ENCODE data around the gene ZNF280B. TPM values are rescaled to one million over a fixed set of nuclear protein-coding genes. Genes with fewer than 3 reads are reported as not detected.

The ZNF280B gene
- total RNA-seq, 1 experiment from 2014 or later = 0.66 TPM

DNA sequence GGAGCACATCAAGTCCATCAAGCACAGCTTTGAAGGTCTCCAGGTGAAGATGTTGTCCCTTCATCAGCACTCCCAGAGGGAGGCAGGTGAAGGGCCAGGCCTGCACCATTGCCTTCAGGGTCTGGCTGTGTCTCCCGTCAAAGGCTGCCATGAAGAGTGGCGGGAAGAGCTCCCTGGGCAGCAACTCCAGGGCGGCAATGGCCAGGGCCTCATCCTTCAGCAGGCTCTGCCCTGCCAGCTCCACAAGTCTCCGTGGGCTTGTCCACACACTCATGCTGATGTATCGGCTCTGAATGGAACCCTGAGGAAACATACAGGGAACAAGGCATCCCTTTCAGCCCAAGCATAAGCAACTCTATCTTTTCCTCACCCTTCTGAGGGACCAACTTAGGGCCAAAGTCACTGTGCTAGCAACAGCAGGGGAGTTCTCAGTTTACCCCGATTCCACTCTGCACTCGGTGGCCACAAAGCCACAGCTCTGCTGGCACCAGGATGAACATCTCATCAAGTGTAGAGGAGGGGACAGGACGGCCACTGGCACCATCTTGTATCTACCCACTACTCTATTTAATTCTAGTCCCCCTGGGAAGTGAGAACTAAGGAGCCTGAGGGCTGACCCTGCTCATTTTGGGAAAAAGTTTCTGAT is 42.4 kb upstream of the ZNF280B start:
- intact Hi-C loops (cut with micrococcal nuclease) = no loop called here
- CTCF ChIA-PET = no interaction called here
- no peak for TF ChIP-seq EZH2 (IDR thresholded peaks at IDR 0.05; ENCODE audit: low read length, unreplicated experiment)
- no peak for TF ChIP-seq CTCF (conservative IDR thresholded peaks at IDR 0.05; ENCODE audit: low read depth, low read length)
- no peak for TF ChIP-seq EZH2phosphoT487 (IDR thresholded peaks at IDR 0.05; ENCODE audit: borderline replicate concordance, low read length)
- no peaks in the 10 kb centered on the region for H3K79me2 ChIP-seq (ENCODE audit: low read length)
- no peaks in the 10 kb centered on the region for H3K36me3 ChIP-seq (ENCODE audit: low read depth, low read length)
- H3F3A ChIP-seq (ENCODE audit: low read length, unreplicated experiment) = no peaks in the 10 kb centered on the region
- H2AFZ ChIP-seq (ENCODE audit: low read length) = no peak overlapping the region
- H3K27ac ChIP-seq (ENCODE audit: low read length) = no peak overlapping the region
- H3K4me1 ChIP-seq (ENCODE audit: insufficient read depth, low read length) = no peaks in the 10 kb centered on the region
- no peaks in the 10 kb centered on the region for H3K9me3 ChIP-seq (ENCODE audit: low read length)
- no peaks in the 10 kb centered on the region for H4K20me1 ChIP-seq (ENCODE audit: low read length)
- H3K27me3 ChIP-seq (ENCODE audit: low read length) = no peaks in the 10 kb centered on the region
- DNase-seq (no peak), ATAC-seq (no peak)
- no TSS peak for BruUV-seq (replicated peaks)
- H3K9me2 ChIP-seq (replicated peaks; ENCODE audit: low read length) = no peaks in the 10 kb centered on the region
- no peak overlapping the region for H3K9ac ChIP-seq (ENCODE audit: low read length)
- no peak overlapping the region for H3K4me3 ChIP-seq (ENCODE audit: low read length)
- H3K4me2 ChIP-seq (ENCODE audit: low read length) = no peak overlapping the region
- POLR2A ChIA-PET (ENCODE audit: unreplicated experiment) = no interaction called here

DNA sequence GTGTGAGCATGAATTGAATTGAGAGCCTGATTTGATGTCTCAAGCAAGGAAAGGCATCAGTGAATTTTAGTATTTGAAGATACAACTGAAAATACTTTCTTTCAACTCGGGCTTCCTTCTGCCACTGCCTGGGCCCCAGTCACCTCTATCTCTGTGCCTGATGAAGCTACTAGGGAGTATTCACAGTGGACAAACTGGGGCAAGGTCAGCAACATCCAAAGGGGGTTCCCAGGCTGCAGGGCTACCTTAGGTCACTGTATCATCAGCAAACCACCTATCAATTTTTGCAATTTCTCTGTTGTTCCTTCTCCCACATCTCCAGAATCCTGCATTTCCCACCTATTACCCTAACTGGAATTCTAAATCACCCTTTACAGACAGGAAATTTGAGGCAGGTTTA is 40.4 kb upstream of the ZNF280B start:
- H3K9me3 ChIP-seq (ENCODE audit: low read length) = no peaks in the 10 kb centered on the region
- no peak for TF ChIP-seq EZH2 (IDR thresholded peaks at IDR 0.05; ENCODE audit: low read length, unreplicated experiment)
- no peak for TF ChIP-seq EZH2phosphoT487 (IDR thresholded peaks at IDR 0.05; ENCODE audit: borderline replicate concordance, low read length)
- TF ChIP-seq CTCF (conservative IDR thresholded peaks at IDR 0.05; ENCODE audit: low read depth, low read length) = no peak
- POLR2A ChIA-PET (ENCODE audit: unreplicated experiment) = no interaction called here
- H3K36me3 ChIP-seq (ENCODE audit: low read depth, low read length) = no peaks in the 10 kb centered on the region
- CTCF ChIA-PET = interaction anchor here (0.7 kb wide), 1 partner anchor 68 kb away, joined by 3 read pairs; no protein-coding TSS in a partner anchor
- H3K4me2 ChIP-seq (ENCODE audit: low read length) = no peak overlapping the region
- no peak overlapping the region for H3K4me3 ChIP-seq (ENCODE audit: low read length)
- no peak overlapping the region for H3K27ac ChIP-seq (ENCODE audit: low read length)
- no peak overlapping the region for H2AFZ ChIP-seq (ENCODE audit: low read length)
- no peaks in the 10 kb centered on the region for H3K4me1 ChIP-seq (ENCODE audit: insufficient read depth, low read length)
- no TSS peak for BruUV-seq (replicated peaks)
- no peak overlapping the region for H3K9ac ChIP-seq (ENCODE audit: low read length)
- ATAC-seq (no peak), DNase-seq (no peak)
- H3K9me2 ChIP-seq (replicated peaks; ENCODE audit: low read length) = no peaks in the 10 kb centered on the region
- no peaks in the 10 kb centered on the region for H3F3A ChIP-seq (ENCODE audit: low read length, unreplicated experiment)
- H3K27me3 ChIP-seq (ENCODE audit: low read length) = no peaks in the 10 kb centered on the region
- no peaks in the 10 kb centered on the region for H4K20me1 ChIP-seq (ENCODE audit: low read length)
- intact Hi-C loops (cut with micrococcal nuclease) = no loop called here
- H3K79me2 ChIP-seq (ENCODE audit: low read length) = no peaks in the 10 kb centered on the region

DNA sequence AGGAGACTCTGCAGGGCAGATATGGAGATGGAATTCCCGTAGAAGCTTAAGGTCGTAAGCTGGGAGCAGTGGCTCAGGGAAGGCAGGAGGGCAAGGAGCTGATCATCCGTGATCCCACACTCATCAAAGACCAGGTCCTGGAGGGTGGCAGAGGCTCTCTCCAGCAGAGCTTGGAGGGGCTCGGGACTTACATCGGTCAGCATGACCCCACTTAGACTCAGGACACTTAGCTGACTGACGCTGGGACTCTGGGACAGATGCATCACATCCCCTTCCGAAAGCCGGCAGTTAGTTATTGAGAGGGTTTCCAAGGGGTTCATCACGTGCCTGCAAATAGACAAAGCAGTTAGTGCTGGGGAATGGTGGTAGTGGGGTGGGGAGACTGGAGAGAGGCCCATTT is 39.8 kb upstream of the ZNF280B start:
- Histone ChIP-seq H3K36me3 (ENCODE audit: low read depth, low read length) (no peaks in the 10 kb centered on the region), H3K9me3 (ENCODE audit: low read length) (no peaks in the 10 kb centered on the region), H3K4me1 (ENCODE audit: insufficient read depth, low read length) (no peaks in the 10 kb centered on the region), H3K9ac (ENCODE audit: low read length) (no peak overlapping the region), H2AFZ (ENCODE audit: low read length) (no peak overlapping the region), H3K4me3 (ENCODE audit: low read length) (no peak overlapping the region), H3K4me2 (ENCODE audit: low read length) (no peak overlapping the region), H3K9me2 (replicated peaks; ENCODE audit: low read length) (no peaks in the 10 kb centered on the region), H3K27me3 (ENCODE audit: low read length) (no peaks in the 10 kb centered on the region), H3K79me2 (ENCODE audit: low read length) (no peaks in the 10 kb centered on the region), H3F3A (ENCODE audit: low read length, unreplicated experiment) (no peaks in the 10 kb centered on the region), H4K20me1 (ENCODE audit: low read length) (no peaks in the 10 kb centered on the region), H3K27ac (ENCODE audit: low read length) (no peak overlapping the region)
- no peak for ATAC-seq
- CTCF ChIA-PET = no interaction called here
- POLR2A ChIA-PET (ENCODE audit: unreplicated experiment) = no interaction called here
- no peak for TF ChIP-seq EZH2 (IDR thresholded peaks at IDR 0.05; ENCODE audit: low read length, unreplicated experiment)
- TF ChIP-seq EZH2phosphoT487 (IDR thresholded peaks at IDR 0.05; ENCODE audit: borderline replicate concordance, low read length) = no peak
- no peak for TF ChIP-seq CTCF (conservative IDR thresholded peaks at IDR 0.05; ENCODE audit: low read depth, low read length)
- DNase-seq = no peak
- no TSS peak for BruUV-seq (replicated peaks)
- intact Hi-C loops (cut with micrococcal nuclease) = no loop called here
